Raji (cell line): ENCODE measurements around the gene PFN3.
A peak's percentile ranks its signal among the peaks of the same experiment; 100 is the strongest.

Experiments used
- POLR2A ChIP-seq: IDR thresholded peaks from 2 replicates; pipeline ENCODE4 v1.6.1; 2011; ENCODE audit warnings: low read depth, low read length, control low read depth; ENCODE audit not compliant: insufficient read depth

The PFN3 gene

DNA sequence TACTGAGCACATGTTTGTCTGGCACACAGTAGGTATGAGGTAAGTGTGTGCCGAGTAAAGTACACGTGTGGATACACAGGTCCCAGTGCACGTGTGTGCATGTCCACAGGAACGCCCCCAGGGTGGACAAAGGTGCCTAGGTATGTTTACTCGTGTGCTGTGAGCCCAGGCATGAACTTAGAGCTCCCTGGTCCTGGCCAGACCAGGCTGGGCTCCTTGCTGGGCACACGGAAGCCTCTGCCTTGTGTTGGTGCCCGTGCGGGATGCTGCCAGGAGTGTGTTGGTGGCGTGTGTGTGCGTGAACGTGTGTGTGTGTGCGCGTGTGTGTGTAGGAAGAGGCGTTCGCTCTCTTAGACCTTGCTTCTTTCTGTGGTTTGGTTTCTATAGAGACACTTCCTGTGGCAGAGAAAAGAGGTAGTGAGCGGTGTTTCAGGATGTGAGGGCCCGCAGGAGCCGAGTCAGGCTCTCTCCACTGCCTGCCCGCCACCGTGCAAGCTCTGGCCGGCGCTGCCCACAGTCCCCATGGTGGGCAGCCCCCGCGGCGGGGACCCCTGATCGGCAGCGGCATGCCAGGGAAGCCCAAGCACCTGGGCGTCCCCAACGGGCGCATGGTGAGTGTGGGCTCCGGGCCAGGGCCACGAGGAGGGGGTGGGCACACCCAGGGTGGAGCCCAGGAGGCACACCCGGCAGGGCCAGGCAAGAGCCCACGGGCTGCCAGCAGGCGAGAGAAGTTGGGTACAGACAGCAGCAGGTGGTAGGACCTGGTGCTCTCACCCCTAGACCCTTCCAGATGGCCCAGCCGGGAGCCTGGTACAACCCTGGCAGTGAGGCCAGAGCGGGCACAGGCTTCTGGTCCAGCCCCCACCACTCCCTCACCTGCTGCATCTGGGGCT lies 42.8 kb downstream of the PFN3 start, which contains the start of gene RGS14:
Gene RGS14 (plus strand): TSS at position 466 of the 893 bp plus-strand sequence. CDS start 101 bp downstream, at position 567.
- peak; percentile 86 for TF ChIP-seq POLR2A

- no peak for TF ChIP-seq POLR2A
Observed at GRCh38 chr5:177357146-177357458, 43.4 kb downstream of the PFN3 start.

GRCh38 chr5:177356746-177357145 lies 43.7 kb downstream of the PFN3 start:
- TF ChIP-seq POLR2A: no peak

GRCh38 chr5:177355868-177356168 lies 44.6 kb downstream of the PFN3 start:
- TF ChIP-seq POLR2A: no peak

GRCh38 chr5:177355162-177355867 lies 45.1 kb downstream of the PFN3 start:
- no peak for TF ChIP-seq POLR2A

DNA sequence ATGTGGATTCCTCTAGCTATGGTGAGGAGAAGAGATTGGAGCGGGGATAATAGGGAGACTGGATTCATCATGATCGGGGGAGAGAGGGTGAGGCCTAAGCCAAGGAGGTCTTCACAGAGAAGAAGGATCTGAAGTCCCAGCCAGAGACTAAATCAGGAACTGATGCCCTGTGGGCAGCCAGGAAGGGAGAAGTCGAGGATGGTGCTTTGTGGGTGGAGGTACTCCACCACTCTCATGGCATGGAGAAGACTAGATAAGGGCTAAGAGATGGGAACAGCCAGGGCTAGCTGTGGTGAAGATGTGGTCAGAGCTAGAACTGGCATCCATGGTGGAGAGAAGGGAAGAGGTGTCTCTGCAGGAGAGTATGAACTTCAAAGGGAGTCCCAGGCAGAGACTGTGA lies 45.8 kb downstream of the PFN3 start:
- no peak for TF ChIP-seq POLR2A

DNA sequence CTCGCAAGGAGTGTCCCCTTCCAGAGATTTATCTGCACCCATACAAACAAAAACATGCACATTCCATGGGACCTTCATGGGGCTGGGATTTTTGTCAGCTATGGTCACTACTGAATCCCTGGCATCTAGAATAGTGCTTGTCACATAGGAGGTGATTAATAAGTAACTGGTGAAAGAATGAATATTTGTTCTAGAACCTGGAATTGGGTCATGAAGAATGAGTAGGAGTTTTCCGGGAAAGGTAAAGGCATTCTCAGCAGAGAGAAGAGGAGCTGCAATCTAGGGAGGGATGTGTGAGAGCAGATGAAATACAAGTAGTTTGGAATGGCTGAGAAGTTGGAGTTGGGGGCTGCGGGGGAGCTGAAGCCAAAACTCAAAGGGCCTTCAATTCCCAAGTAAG lies 46.2 kb downstream of the PFN3 start:
- TF ChIP-seq POLR2A: no peak

DNA sequence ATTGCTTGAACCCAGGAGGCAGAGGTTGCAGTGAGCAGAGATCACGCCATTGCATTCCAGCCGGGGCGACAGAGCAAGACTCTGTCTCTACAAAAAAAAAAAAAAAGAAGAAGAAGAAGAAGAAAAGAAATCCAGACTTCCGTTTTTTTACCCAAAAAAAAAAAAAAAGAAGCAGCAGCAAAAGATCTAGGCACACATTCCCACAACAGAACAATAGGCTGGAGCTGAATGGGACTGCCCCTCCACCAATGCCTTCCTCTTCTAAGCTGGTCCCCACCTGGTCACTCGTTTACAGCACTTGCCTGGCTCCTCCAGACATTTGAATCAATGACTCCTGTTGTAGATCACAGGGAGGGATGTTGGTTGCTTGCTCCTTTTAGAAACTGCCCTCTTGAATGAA lies 47.4 kb downstream of the PFN3 start:
- no peak for TF ChIP-seq POLR2A

- TF ChIP-seq POLR2A: peak; percentile 76
Observed at GRCh38 chr5:177351392-177352329, 48.8 kb downstream of the PFN3 start, which contains the start of gene LMAN2. Gene LMAN2, minus strand, starts transcription at chr5:177351668. Its CDS starts 21 bp downstream, at chr5:177351647.

GRCh38 chr5:177350776-177351391 lies 49.6 kb downstream of the PFN3 start:
- TF ChIP-seq POLR2A: no peak
